NB4 (cell line): ENCODE measurements around the gene EXD3.

ENCODE experiments used
- DNase-seq: peaks from one replicate; pipeline ENCODE4 v3.0.0; 2010; ENCODE audit warnings: low read depth
- H3K4me3 ChIP-seq: one replicate; pipeline ENCODE4 v1.5.1; 2011; ENCODE audit warnings: mild to moderate bottlenecking, low read depth, low read length, moderate library complexity
- CTCF ChIP-seq: IDR thresholded peaks from one replicate; pipeline ENCODE4 v1.5.1; 2012; ENCODE audit warnings: low read depth, low read length
- MAX ChIP-seq: IDR thresholded peaks from 2 replicates; pipeline ENCODE4 v1.6.1; 2011; ENCODE audit warnings: low read depth, low read length
- MYC ChIP-seq: IDR thresholded peaks from 2 replicates; pipeline ENCODE4 v1.6.1; 2011; ENCODE audit warnings: low read depth, low read length
- POLR2A ChIP-seq: IDR thresholded peaks from 2 replicates; pipeline ENCODE4 v1.6.1; 2011; ENCODE audit warnings: mild to moderate bottlenecking; ENCODE audit not compliant: insufficient read length; ENCODE audit errors: extremely low read depth

The EXD3 gene

GRCh38 chr9:137268538-137269201 is 154.3 kb downstream of the EXD3 start:
- TF ChIP-seq POLR2A (no peak), MAX (no peak)
- no peak overlapping the region for H3K4me3 ChIP-seq
- DNase-seq, result peak; percentile 54

- no peak overlapping the region for H3K4me3 ChIP-seq
- DNase-seq, result peak; percentile 99
- TF ChIP-seq MYC (no peak; the same call in 1 of the 2 replicates), POLR2A (no peak), MAX (no peak; the same call in 1 of the 2 replicates), CTCF (no peak)
These were observed 155.0 kb downstream of the EXD3 start for GRCh38 chr9:137267933-137268355.

GRCh38 chr9:137266585-137267453 is 156.1 kb downstream of the EXD3 start:
- no peak overlapping the region for H3K4me3 ChIP-seq
- TF ChIP-seq CTCF (no peak), POLR2A (no peak), MAX (no peak), MYC (no peak)
- DNase-seq, result no peak

- H3K4me3 ChIP-seq, result no peak overlapping the region
- no peak for DNase-seq
- no peak for TF ChIP-seq CTCF
- no peak for TF ChIP-seq MAX
- TF ChIP-seq POLR2A, result no peak
- TF ChIP-seq MYC, result no peak
These were observed 156.8 kb downstream of the EXD3 start for GRCh38 chr9:137266162-137266527.

- H3K4me3 ChIP-seq, result no peak overlapping the region
- no peak for DNase-seq
- TF ChIP-seq CTCF (no peak), MAX (no peak), MYC (no peak), POLR2A (no peak)
These were observed 157.3 kb downstream of the EXD3 start for GRCh38 chr9:137265496-137266161.
